ENCODE data around the gene RASGRF1. TPM values are rescaled to one million over a fixed set of nuclear protein-coding genes. Genes with fewer than 3 reads are reported as not detected.

RASGRF1 gene
- polyA plus RNA-seq, 1 donor (not counting 4 experiments of a cell fraction or from before 2014, with no cell fraction given), result 0.08 TPM

GRCh38 chr15:79086814-79087213, 3.8 kb downstream of the RASGRF1 start:
- Histone ChIP-seq H3K27me3 (ENCODE audit: control insufficient read depth, extremely low read depth, insufficient read depth, low read length) (peaks cover 55% of the 10 kb centered on the region), H3K9me3 (ENCODE audit: control insufficient read depth, low read depth, low read length) (no peaks in the 10 kb centered on the region), H2AFZ (ENCODE audit: control insufficient read depth, low read length) (no peak overlapping the region), H4K20me1 (ENCODE audit: control insufficient read depth, extremely low read depth, insufficient read depth, low read length) (no peaks in the 10 kb centered on the region), H3K9ac (ENCODE audit: control insufficient read depth, extremely low read depth, insufficient read depth, low read length) (no peak overlapping the region), H3K4me1 (ENCODE audit: control insufficient read depth, extremely low read depth, insufficient read depth, low read length) (no peaks in the 10 kb centered on the region), H3K79me2 (ENCODE audit: control insufficient read depth, insufficient read depth, low read length) (no peaks in the 10 kb centered on the region), H3K4me3 (ENCODE audit: control insufficient read depth in 2 of 3, extremely low read depth in 1 of 3, insufficient read depth in 2 of 3, low read depth in 1 of 3, low read length in 3 of 3) (no peak overlapping the region), H3K36me3 (ENCODE audit: control insufficient read depth in 2 of 2, extremely low read depth in 1 of 2, insufficient read depth in 2 of 2, low read length in 2 of 2) (no peaks in the 10 kb centered on the region), H3K4me2 (ENCODE audit: control insufficient read depth, extremely low read depth, insufficient read depth, low read depth, low read length) (no peak overlapping the region), H3K9me1 (ENCODE audit: control insufficient read depth, extremely low read depth, insufficient read depth, low read length) (no peaks in the 10 kb centered on the region), H3K27ac (ENCODE audit: control insufficient read depth, insufficient read depth, low read length) (no peak overlapping the region)
- dilution Hi-C loops (cut with MboI; ENCODE audit: extremely low pct_ligation_motif_present, low sequenced_read_pairs), result no loop called here
- no peak for DNase-seq (ENCODE audit: low read depth, low spot score)
- no peak for FAIRE-seq
- TF ChIP-seq EZH2 (IDR thresholded peaks at IDR 0.05; ENCODE audit: low read length) (no peak), CTCF (optimal IDR thresholded peaks at IDR 0.05 in 1 of 3, IDR thresholded peaks at IDR 0.05 in 1 of 3, conservative IDR thresholded peaks at IDR 0.05 in 1 of 3; ENCODE audit: extremely low read depth in 1 of 3, insufficient read depth in 2 of 3, low read length in 3 of 3) (no peak)

- H3K36me3 ChIP-seq (ENCODE audit: control insufficient read depth in 2 of 2, extremely low read depth in 1 of 2, insufficient read depth in 2 of 2, low read length in 2 of 2), result no peaks in the 10 kb centered on the region
- peaks cover 31% of the 10 kb centered on the region for H3K27me3 ChIP-seq (ENCODE audit: control insufficient read depth, extremely low read depth, insufficient read depth, low read length)
- no peaks in the 10 kb centered on the region for H4K20me1 ChIP-seq (ENCODE audit: control insufficient read depth, extremely low read depth, insufficient read depth, low read length)
- no peaks in the 10 kb centered on the region for H3K9me3 ChIP-seq (ENCODE audit: control insufficient read depth, low read depth, low read length)
- no peak overlapping the region for H3K4me2 ChIP-seq (ENCODE audit: control insufficient read depth, extremely low read depth, insufficient read depth, low read depth, low read length)
- H3K4me1 ChIP-seq (ENCODE audit: control insufficient read depth, extremely low read depth, insufficient read depth, low read length), result no peaks in the 10 kb centered on the region
- no peaks in the 10 kb centered on the region for H3K79me2 ChIP-seq (ENCODE audit: control insufficient read depth, insufficient read depth, low read length)
- no peaks in the 10 kb centered on the region for H3K9me1 ChIP-seq (ENCODE audit: control insufficient read depth, extremely low read depth, insufficient read depth, low read length)
- FAIRE-seq (no peak), DNase-seq (ENCODE audit: low read depth, low spot score) (no peak)
- H3K27ac ChIP-seq (ENCODE audit: control insufficient read depth, insufficient read depth, low read length), result no peak overlapping the region
- H3K4me3 ChIP-seq (ENCODE audit: control insufficient read depth in 2 of 3, extremely low read depth in 1 of 3, insufficient read depth in 2 of 3, low read depth in 1 of 3, low read length in 3 of 3), result no peak overlapping the region
- dilution Hi-C loops (cut with MboI; ENCODE audit: extremely low pct_ligation_motif_present, low sequenced_read_pairs), result no loop called here
- H2AFZ ChIP-seq (ENCODE audit: control insufficient read depth, low read length), result no peak overlapping the region
- H3K9ac ChIP-seq (ENCODE audit: control insufficient read depth, extremely low read depth, insufficient read depth, low read length), result no peak overlapping the region
- TF ChIP-seq CTCF (optimal IDR thresholded peaks at IDR 0.05 in 1 of 3, IDR thresholded peaks at IDR 0.05 in 1 of 3, conservative IDR thresholded peaks at IDR 0.05 in 1 of 3; ENCODE audit: extremely low read depth in 1 of 3, insufficient read depth in 2 of 3, low read length in 3 of 3) (no peak), EZH2 (IDR thresholded peaks at IDR 0.05; ENCODE audit: low read length) (no peak)
Observed at GRCh38 chr15:79084308-79084968, 6.1 kb downstream of the RASGRF1 start.
